HG03139 (cell line): Measurements from ENCODE around the gene CXADR.
"Not testable (repeated sequence)": the region's sequence is repeated elsewhere in the genome, so short reads cannot be mapped to it uniquely, and the experiment has no call there.

Source experiments
- ATAC-seq: cut with Tn5 transposase; IDR thresholded peaks from one replicate; pipeline ENCODE4 v1.9.1; 2021; ENCODE audit not compliant: unreplicated experiment

CXADR gene

GRCh38 chr21:17501107-17502006 is 11.5 kb upstream of the CXADR start:
- ATAC-seq: no peak

DNA sequence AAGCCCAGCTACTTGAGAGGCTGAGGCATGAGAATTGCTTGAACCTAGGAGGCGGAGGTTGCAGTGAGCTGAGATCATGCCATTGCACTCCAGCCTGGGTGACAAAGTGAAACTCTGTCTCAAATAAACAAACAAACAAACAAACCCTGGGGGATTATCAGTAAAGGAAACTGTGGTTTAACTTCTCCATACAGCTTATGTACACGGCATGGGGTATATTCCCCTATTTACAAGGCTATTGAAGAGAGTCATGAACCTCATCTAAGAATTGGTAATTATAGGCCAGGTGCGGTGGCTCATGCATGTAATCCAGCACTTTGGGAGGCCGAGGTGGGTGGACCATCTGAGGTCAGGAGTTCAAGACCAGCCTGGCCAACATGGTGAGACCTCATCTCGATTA is 9.9 kb upstream of the CXADR start:
- ATAC-seq: not testable (repeated sequence)

- no peak for ATAC-seq
Observed at GRCh38 chr21:17506951-17507350, 5.9 kb upstream of the CXADR start.

GRCh38 chr21:17507591-17507990 is 5.3 kb upstream of the CXADR start:
- ATAC-seq: no peak

GRCh38 chr21:17513214-17514123 is 626 bp downstream of the CXADR start:
- peak; percentile 19 for ATAC-seq

- ATAC-seq: no peak
Observed at GRCh38 chr21:17514124-17514845, 1.4 kb downstream of the CXADR start.

DNA sequence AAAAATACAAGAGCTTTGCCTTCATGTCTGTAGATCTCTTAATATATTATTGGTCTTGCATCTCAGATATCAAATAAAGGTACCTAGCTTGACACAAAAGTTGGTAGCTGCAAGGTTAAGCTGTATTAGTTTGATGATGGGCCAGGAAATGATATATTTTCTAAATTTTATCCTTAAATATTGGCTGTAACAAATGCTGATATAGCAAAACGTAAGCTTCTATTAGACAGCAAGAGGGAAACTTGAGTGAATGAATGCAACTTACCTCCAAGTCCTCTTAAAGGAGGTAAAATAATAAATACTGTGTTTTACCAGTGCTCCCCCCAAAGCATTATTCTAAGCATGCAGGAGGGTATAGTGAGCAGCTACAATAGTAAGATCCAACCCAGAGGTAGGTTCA is 4.2 kb downstream of the CXADR start:
- ATAC-seq: not testable (repeated sequence)

GRCh38 chr21:17519208-17519738 is 6.4 kb downstream of the CXADR start:
- no peak for ATAC-seq

- ATAC-seq: no peak
Observed at GRCh38 chr21:17519965-17520609, 7.2 kb downstream of the CXADR start.

- ATAC-seq: no peak
Observed at GRCh38 chr21:17523007-17523451, 10.2 kb downstream of the CXADR start.

DNA sequence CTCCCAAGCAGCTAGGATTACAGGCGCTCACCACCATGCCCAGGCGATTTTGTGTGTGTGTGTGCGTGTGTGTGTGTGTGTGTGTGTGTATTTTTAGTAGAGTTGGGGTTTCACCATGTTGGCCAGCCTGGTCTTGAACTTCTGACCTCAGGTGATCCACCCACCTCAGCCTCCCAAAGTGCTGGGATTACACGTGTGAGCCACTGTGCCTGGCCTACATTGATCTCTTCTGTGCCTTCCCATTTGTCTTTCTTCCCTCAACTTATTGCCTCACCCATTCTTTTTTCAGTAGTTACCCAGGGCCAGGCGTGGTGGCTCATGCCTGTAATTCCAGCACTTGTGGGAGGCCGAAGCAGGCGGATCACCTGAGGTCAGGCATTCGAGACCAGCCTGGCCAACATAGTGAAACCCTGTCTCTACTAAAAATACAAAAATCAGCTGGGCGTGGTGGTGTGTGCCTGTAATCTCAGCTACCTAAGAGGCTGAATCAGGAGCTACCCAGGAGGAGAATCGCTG is 11.2 kb downstream of the CXADR start:
- ATAC-seq: not testable (repeated sequence)

DNA sequence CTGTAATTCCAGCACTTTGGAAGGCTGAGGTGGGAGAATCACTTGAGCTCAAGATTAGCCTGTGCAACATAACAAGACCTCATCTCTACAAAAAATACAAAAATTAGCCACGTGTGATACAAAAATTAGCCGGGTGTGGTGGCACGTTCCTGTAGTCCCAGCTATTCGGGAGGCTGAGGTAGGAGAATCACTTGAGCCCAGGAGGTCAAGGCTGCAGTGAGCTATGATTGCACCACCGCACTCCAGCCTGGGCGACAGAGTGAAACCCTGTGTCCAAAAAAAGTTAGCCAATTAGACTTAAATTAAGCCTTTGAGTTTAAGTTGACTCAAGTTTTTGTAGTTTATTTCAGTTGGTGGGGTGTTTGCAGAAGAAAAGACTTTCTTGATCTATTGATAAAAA is 11.8 kb downstream of the CXADR start:
- ATAC-seq: no peak

DNA sequence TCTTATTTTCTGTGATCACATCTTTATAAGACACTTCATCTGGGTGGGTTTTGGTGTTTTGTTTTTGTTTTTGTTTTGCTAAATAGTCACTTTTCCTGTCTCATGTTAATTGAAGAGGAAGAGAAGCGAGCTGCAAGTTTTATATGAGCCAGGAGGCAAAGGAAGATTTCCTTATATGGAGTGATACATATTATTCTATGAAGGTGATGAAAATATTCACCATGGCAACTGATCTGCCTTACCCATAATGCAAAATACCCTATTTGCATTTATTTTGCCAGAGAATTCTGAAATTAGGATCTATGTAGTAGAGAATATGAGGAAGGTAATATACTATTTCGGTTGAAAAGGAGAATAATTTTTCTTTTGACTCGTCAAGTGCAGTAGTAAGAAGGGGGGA is 13.9 kb downstream of the CXADR start:
- no peak for ATAC-seq

DNA sequence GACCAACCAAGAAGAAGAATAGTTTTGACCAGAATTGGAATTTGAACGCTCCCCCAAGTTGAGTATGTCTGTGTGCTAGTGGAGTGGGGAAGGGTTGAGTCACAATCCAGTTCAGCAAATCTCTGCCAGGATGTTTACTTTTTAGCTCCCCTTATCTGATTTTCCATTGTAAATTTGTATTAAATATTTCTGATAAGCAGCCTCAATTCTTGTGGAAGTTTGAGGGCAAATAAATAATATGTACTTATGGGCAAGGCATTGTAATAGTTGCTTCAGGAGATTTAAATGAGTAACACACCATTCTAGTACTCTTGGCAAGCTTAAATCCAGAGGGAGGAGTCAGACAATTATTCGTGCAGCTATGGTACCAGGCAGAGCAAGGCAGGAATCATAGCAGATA is 14.4 kb downstream of the CXADR start:
- ATAC-seq: no peak

DNA sequence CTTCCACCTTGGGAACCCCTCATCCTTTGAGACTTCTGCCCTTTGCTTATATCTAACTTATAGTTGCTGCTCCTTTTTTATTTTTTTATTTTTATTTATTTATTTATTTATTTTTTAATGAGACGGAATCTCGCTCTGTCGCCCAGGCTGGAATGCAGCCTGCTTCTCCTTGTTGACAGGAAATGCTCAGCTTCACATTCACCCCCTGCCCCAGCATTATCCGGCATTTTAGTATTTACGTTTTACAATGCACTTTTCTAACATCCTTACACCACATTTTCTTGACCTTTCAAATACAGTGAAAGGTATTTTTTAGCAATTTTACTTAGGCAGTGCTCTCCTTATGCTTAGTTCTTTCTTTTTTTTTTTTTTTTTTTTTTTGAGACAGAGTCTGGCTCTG is 14.9 kb downstream of the CXADR start:
- ATAC-seq: no peak

DNA sequence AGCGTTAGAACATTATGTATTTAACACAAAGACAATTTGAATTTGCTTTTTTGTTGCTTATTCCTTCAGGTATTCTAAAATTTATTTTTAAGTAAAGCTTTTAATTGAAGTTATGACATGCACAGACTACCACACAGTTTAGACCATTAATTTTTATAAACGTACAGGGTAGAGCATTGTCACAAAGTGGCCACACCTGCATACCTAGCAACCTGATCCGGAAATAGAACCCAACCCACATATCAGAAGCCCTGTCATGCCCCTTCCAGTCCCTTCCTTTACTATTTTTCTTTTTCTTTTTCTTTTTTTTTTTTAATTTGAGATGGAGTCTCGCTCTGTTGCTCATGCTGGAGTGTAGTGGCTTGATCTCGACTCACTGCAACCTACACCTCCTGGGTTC is 16.8 kb downstream of the CXADR start:
- ATAC-seq: no peak

DNA sequence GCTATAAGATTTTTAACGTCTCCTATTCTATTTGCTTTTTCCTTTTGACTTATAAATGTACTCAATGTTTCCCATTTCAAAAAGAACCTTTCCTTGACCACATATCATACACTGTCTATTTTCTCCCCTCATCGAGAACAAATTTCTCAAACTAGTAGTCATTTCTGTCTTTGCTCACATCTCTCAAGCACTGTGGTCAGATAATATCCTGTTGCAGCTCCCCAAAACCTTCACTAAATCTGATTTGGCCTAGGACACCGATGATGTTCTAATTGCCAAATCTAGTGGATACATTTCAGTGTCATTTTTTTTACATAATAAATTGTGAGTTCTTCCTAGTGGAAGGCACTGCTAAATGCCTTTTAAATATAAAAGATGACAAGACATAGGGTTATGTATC is 19.4 kb downstream of the CXADR start:
- ATAC-seq: no peak

DNA sequence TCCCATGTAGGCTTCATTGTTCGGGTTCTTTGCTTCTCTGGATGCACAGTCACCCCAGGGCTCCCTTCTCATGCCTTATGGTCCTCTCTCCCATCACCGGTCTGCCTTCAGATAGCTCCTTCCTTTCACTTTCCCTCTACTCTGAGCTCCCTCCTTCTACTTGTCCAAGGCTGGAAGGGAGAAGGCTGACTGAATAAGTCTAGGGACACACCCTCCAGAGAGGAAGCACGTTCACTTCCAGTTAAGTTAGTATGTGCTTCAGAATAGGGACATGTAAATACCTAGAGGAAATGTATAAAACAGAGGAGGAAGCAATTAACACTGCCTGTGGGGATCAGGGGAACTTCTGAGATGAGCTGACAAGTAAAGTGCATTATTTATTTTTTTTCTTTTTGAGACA is 23.5 kb downstream of the CXADR start:
- no peak for ATAC-seq

DNA sequence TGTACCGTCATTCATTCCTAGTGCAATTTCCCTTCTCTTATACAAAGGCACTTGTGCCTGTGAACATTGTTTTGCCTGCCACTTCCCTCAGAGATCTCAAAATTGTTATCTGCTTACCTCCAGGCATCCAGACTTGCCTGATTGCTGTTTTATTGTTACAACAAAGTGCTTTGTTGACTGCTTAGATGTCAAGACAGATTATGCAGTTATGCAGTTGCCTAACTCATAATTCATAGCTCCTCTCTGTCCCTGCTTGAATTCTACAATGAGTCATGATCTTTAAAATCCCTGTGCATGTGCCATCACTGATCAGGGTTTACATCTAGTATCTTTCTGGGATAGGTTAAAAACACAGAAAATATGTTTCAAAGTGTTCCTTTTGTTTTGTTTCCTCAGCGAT is 24.5 kb downstream of the CXADR start:
- no peak for ATAC-seq

DNA sequence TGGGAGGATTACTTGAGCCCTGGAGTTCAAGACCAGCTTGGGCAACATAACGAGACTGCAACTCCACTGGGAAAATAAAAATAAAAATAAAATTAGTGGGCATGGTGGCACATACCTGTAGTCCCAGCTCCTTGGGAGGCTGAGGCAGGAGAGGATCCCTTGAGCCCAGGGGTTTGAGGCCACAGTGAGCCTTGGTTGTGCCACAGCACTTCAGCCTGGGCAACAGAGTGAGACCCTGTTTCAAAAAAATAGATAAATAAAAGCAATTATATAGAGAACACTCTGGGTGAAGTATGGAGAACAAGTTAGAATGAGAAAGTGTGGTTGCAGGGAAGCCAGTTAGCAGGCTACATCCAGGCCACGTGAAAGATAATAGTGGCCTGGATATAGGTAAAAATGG is 25.7 kb downstream of the CXADR start:
- no peak for ATAC-seq
